AG09319 (cell line): Measurements from ENCODE around the gene SSTR1.

Source experiments
- DNase-seq: peaks from one replicate; pipeline ENCODE4 v3.0.0-alpha.2; 2010; ENCODE audit warnings: low read depth; ENCODE audit errors: extremely low read depth
- CTCF ChIP-seq: IDR thresholded peaks from 2 replicates; pipeline ENCODE4 v1.5.1; 2011; ENCODE audit warnings: low read depth, mild to moderate bottlenecking, inconsistent platforms, low read length, moderate library complexity

The SSTR1 gene

GRCh38 chr14:38208618-38209562 is 1.2 kb downstream of the SSTR1 start:
- TF ChIP-seq CTCF = peak; percentile 26
- DNase-seq = no peak

- DNase-seq = no peak
- TF ChIP-seq CTCF = no peak
Measured at GRCh38 chr14:38209572-38210557, 2.2 kb downstream of the SSTR1 start.

GRCh38 chr14:38210587-38211216 is 3.0 kb downstream of the SSTR1 start:
- DNase-seq = no peak
- peak; percentile 35 for TF ChIP-seq CTCF

GRCh38 chr14:38211255-38211735 is 3.6 kb downstream of the SSTR1 start:
- no peak for TF ChIP-seq CTCF
- DNase-seq = no peak

- no peak for DNase-seq
- TF ChIP-seq CTCF = no peak
Measured at GRCh38 chr14:38212111-38212510, 4.4 kb downstream of the SSTR1 start.

GRCh38 chr14:38213001-38213400 is 5.3 kb downstream of the SSTR1 start:
- TF ChIP-seq CTCF = no peak
- no peak for DNase-seq
